ENCODE data around the gene MYO3B.

GRCh38 chr2:170669909-170670308 lies 492.0 kb downstream of the MYO3B start:
- TF ChIP-seq, protein P1, sequence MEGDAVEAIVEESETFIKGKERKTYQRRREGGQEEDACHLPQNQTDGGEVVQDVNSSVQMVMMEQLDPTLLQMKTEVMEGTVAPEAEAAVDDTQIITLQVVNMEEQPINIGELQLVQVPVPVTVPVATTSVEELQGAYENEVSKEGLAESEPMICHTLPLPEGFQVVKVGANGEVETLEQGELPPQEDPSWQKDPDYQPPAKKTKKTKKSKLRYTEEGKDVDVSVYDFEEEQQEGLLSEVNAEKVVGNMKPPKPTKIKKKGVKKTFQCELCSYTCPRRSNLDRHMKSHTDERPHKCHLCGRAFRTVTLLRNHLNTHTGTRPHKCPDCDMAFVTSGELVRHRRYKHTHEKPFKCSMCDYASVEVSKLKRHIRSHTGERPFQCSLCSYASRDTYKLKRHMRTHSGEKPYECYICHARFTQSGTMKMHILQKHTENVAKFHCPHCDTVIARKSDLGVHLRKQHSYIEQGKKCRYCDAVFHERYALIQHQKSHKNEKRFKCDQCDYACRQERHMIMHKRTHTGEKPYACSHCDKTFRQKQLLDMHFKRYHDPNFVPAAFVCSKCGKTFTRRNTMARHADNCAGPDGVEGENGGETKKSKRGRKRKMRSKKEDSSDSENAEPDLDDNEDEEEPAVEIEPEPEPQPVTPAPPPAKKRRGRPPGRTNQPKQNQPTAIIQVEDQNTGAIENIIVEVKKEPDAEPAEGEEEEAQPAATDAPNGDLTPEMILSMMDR (IDR thresholded peaks at IDR 0.05): no peak
- TF ChIP-seq EZH2 (IDR thresholded peaks at IDR 0.05): no peak
